ENCODE results near the gene MIDN. TPM values are rescaled to one million over a fixed set of nuclear protein-coding genes. Genes with fewer than 3 reads are reported as not detected.
"Not testable (repeated sequence)": the region's sequence is repeated elsewhere in the genome, so short reads cannot be mapped to it uniquely, and the experiment has no call there.

Gene MIDN
- total and polyA plus RNA-seq, 8 donors = 34.3 to 115 (median 58.9) TPM

DNA sequence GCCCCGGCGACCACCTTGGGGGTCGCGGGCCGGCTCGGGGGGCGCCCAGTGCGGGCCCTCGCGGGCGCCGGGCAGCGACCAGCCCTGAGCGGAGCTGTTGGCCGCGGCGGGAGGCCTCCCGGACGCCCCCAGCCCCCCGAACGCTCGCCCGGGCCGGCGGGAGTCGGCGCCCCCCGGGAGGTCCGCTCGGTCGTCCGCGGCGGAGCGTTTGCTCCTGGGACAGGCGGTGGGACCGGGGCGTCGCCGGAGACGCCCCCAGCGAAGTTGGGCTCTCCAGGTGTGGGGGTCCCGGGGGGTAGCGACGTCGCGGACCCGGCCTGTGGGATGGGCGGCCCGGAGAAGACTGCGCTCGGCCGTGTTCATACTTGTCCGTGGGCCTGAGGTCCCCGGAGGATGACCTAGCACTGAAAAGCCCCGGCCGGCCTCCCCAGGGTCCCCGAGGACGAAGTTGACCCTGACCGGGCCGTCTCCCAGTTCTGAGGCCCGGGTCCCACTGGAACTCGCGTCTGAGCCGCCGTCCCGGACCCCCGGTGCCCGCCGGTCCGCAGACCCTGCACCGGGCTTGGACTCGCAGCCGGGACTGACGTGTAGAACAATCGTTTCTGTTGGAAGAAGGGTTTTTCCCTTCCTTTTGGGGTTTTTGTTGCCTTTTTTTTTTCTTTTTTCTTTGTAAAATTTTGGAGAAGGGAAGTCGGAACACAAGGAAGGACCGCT is 42.1 kb upstream of the MIDN start:
- Histone ChIP-seq H3K27me3 (no peaks in the 10 kb centered on the region), H3K9me3 (no peaks in the 10 kb centered on the region), H3K36me3 (peaks cover 0 to 6% of the 10 kb centered on the region in 2 donors), H3K27ac (peak overlapping the region; percentile 75), H3K4me1 (peaks cover 14 to 70% of the 10 kb centered on the region in 2 donors), H3K4me3 (peak overlapping the region; percentile 67 to 88)
- no peak for ATAC-seq
- DNase-seq = peak in 1 of 4 donors; percentile 83
- TF ChIP-seq, protein P1, sequence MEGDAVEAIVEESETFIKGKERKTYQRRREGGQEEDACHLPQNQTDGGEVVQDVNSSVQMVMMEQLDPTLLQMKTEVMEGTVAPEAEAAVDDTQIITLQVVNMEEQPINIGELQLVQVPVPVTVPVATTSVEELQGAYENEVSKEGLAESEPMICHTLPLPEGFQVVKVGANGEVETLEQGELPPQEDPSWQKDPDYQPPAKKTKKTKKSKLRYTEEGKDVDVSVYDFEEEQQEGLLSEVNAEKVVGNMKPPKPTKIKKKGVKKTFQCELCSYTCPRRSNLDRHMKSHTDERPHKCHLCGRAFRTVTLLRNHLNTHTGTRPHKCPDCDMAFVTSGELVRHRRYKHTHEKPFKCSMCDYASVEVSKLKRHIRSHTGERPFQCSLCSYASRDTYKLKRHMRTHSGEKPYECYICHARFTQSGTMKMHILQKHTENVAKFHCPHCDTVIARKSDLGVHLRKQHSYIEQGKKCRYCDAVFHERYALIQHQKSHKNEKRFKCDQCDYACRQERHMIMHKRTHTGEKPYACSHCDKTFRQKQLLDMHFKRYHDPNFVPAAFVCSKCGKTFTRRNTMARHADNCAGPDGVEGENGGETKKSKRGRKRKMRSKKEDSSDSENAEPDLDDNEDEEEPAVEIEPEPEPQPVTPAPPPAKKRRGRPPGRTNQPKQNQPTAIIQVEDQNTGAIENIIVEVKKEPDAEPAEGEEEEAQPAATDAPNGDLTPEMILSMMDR (IDR thresholded peaks at IDR 0.05) = no peak
- intact Hi-C loops (cut with DNase I) = no loop called here

DNA sequence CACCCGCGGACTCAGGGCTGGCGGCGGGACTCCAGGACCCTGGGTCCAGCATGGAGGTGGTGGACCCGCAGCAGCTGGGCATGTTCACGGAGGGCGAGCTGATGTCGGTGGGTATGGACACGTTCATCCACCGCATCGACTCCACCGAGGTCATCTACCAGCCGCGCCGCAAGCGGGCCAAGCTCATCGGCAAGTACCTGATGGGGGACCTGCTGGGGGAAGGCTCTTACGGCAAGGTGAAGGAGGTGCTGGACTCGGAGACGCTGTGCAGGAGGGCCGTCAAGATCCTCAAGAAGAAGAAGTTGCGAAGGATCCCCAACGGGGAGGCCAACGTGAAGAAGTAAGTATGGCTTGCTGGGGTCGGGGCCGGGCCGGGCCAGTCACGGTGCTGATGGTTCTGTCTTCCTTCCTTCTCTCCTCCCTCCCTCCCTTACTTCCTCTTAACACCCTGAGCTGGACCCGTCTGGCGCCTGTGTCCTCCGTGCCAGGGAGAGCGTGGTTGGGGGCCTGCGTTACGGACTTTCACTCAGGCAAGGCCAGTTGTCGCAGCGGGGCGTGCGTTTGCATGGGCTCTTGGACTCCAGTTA is 41.4 kb upstream of the MIDN start:
- Histone ChIP-seq H3K4me1 (peaks cover 14 to 77% of the 10 kb centered on the region in 2 donors), H3K4me3 (peak overlapping the region; percentile 67 to 88), H3K27ac (peak overlapping the region; percentile 75), H3K36me3 (peaks cover 0 to 6% of the 10 kb centered on the region in 2 donors), H3K27me3 (no peaks in the 10 kb centered on the region), H3K9me3 (no peaks in the 10 kb centered on the region)
- TF ChIP-seq, protein P1 (IDR thresholded peaks at IDR 0.05) = no peak
- intact Hi-C loops (cut with DNase I) = no loop called here
- ATAC-seq = peak; percentile 14
- peak in 2 of 4 donors; percentile 57 to 89 for DNase-seq

DNA sequence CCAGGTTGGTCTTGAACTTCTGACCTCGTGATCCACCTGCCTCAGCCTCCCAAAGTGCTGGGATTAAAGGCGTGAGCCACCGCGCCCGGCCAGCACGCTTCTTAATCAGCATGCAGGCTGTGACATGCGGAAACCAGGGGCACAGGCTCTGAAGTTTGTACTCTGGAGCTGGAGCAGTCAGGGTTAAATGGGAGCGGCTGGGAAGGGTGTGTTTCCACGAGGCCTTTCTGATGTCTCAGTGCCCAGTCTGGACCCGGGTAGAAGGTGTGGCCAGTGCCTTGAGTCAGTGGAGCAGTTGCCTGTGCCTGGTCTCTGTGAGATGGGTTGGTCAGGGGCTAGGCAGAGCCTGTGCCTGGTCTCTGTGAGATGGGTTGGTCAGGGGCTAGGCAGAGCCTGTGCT is 39.6 kb upstream of the MIDN start:
- H3K27me3 ChIP-seq; DNase-seq; H3K27ac ChIP-seq; H3K4me3 ChIP-seq; H3K9me3 ChIP-seq; intact Hi-C loops (cut with DNase I); H3K36me3 ChIP-seq; ATAC-seq: not testable (repeated sequence)
- peaks cover 21 to 85% of the 10 kb centered on the region in 2 donors for H3K4me1 ChIP-seq

DNA sequence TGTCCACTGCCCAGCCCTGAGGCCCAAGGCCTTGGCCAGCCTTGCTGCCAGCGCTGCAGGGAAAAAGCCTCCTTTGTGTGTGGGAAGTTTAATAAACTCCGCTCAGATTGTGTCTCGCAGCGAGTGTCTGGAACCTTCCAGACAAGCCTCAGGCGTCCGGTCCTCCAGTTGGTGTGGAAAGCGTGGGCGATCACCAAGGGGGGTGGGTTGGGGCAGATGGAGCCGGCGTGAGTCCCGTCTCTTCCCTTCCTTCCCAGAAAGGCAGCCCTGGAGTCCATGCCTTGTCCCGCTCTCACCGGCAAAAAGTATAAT is 38.2 kb upstream of the MIDN start:
- ATAC-seq (no peak), DNase-seq (no peak)
- H3K27me3 ChIP-seq = no peaks in the 10 kb centered on the region
- no peak overlapping the region for H3K27ac ChIP-seq
- no peak overlapping the region for H3K4me3 ChIP-seq
- TF ChIP-seq, protein P1 (IDR thresholded peaks at IDR 0.05) = no peak
- no peaks in the 10 kb centered on the region for H3K9me3 ChIP-seq
- peaks cover 35 to 86% of the 10 kb centered on the region in 2 donors for H3K4me1 ChIP-seq
- intact Hi-C loops (cut with DNase I) = no loop called here
- peaks cover 0 to 6% of the 10 kb centered on the region in 2 donors for H3K36me3 ChIP-seq

DNA sequence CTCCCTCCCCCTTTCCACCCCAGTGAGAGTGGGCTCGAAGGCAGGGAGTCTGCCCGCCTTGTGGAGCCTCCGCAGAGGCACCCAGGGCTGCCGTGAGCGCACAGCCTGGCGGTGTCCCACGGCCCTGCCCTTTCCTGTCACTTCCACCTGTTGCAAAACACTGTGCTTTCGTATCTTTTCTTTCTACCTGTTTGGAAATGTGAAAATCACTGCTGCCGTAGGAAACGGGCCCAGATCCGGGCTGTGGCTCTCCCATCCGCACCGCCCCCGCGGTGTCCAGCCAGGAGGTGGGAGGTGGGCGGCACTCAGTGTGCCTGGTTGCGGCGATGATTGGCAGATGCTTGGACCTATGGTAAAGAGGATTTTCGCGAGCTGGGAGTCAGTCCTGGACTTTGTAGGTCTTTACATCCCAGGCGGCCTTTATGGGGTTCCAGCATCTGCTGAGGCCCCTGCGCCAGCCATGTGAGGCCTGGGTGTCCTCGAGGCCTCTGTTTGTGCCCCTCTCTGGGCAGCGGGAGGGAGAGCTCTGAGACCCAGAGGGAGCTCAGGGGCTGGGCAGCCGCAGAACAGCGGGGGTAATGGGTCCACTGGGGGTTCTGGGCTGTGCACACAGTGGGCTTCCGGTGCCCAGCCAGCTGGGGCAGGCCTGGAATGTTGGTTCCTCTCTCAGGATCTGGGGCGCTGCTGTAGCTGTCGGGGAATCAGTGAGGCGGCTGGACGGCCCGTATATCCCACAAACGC is 36.7 kb upstream of the MIDN start:
- Histone ChIP-seq H3K36me3 (peaks cover 0 to 10% of the 10 kb centered on the region in 2 donors), H3K27me3 (no peaks in the 10 kb centered on the region), H3K27ac (peak overlapping the region in 1 of 2 donors; percentile 23), H3K4me3 (no peak overlapping the region), H3K9me3 (no peaks in the 10 kb centered on the region), H3K4me1 (peaks cover 38 to 97% of the 10 kb centered on the region in 2 donors)
- ATAC-seq (no peak), DNase-seq (no peak)
- TF ChIP-seq, protein P1 (IDR thresholded peaks at IDR 0.05) = no peak
- intact Hi-C loops (cut with DNase I) = no loop called here
